H9 (cell line): ENCODE data around the gene SDC3. TPM values are rescaled to one million over a fixed set of nuclear protein-coding genes. Genes with fewer than 3 reads are reported as not detected.

Experiments used
- DNase-seq: peaks from one replicate; pipeline ENCODE4 v3.0.0-alpha.2; 2017
- H2AFZ ChIP-seq: one replicate; pipeline ENCODE4 v1.6.1; 2013; ENCODE audit warnings: mild to moderate bottlenecking, low read length, control low read depth, moderate library complexity
- H2AK5ac ChIP-seq: 2 replicates; pipeline ENCODE4 v1.6.1; 2013; ENCODE audit warnings: low read length, control low read depth, mixed read lengths; ENCODE audit not compliant: insufficient read length
- H2BK120ac ChIP-seq: one replicate; pipeline ENCODE4 v1.6.1; 2013; ENCODE audit warnings: low read depth, mild to moderate bottlenecking, low read length, control low read depth, inconsistent platforms; ENCODE audit not compliant: poor library complexity, severe bottlenecking
- H2BK12ac ChIP-seq: 2 replicates; pipeline ENCODE4 v1.6.1; 2013; ENCODE audit warnings: low read length, control low read depth, mixed read lengths, low read depth; ENCODE audit not compliant: insufficient read length
- H2BK15ac ChIP-seq: 2 replicates; pipeline ENCODE4 v1.6.1; 2013; ENCODE audit warnings: low read depth, low read length, control low read depth
- H2BK20ac ChIP-seq: one replicate; pipeline ENCODE4 v1.6.1; 2013; ENCODE audit warnings: low read depth, mild to moderate bottlenecking, low read length, control low read depth, inconsistent platforms; ENCODE audit not compliant: poor library complexity, severe bottlenecking
- H2BK5ac ChIP-seq: 2 replicates; pipeline ENCODE4 v1.6.1; 2013; ENCODE audit warnings: low read length, control low read depth, mixed read lengths; ENCODE audit not compliant: insufficient read length
- H3K14ac ChIP-seq: 2 replicates; pipeline ENCODE4 v1.6.1; 2013; ENCODE audit warnings: low read length, control low read depth; ENCODE audit not compliant: insufficient read depth
- H3K18ac ChIP-seq: 2 replicates; pipeline ENCODE4 v1.6.1; 2013; ENCODE audit warnings: low read depth, mild to moderate bottlenecking, mixed read lengths, low read length, control low read depth; ENCODE audit not compliant: insufficient read length
- H3K23ac ChIP-seq: 2 replicates; pipeline ENCODE4 v1.6.1; 2013; ENCODE audit warnings: low read length, control low read depth, mixed read lengths, low read depth; ENCODE audit not compliant: insufficient read length
- H3K23me2 ChIP-seq: 2 replicates; pipeline ENCODE4 v1.6.1; 2013; ENCODE audit warnings: low read depth, mild to moderate bottlenecking, mixed read lengths, low read length, control low read depth; ENCODE audit not compliant: insufficient read length, poor library complexity, severe bottlenecking
- H3K27ac ChIP-seq: 2 replicates; pipeline ENCODE4 v1.5.1; 2013; ENCODE audit warnings: low read length, control low read depth, mixed read lengths, low read depth; ENCODE audit not compliant: insufficient read length
- H3K27me3 ChIP-seq: 2 replicates; pipeline ENCODE4 v1.6.1; 2013; ENCODE audit warnings: low read length, control low read depth, inconsistent platforms; ENCODE audit not compliant: insufficient read depth
- H3K4ac ChIP-seq: 2 replicates; pipeline ENCODE4 v1.6.1; 2013; ENCODE audit warnings: low read depth, mild to moderate bottlenecking, control low read depth, inconsistent platforms, low read length, moderate library complexity
- H3K4me1 ChIP-seq: 2 replicates; pipeline ENCODE4 v1.6.1; 2013; ENCODE audit warnings: low read length, control low read depth, inconsistent platforms; ENCODE audit not compliant: insufficient read depth
- H3K4me2 ChIP-seq: 2 replicates; pipeline ENCODE4 v1.6.1; 2013; ENCODE audit warnings: low read length, control low read depth, mixed read lengths; ENCODE audit not compliant: insufficient read length, insufficient read depth
- H3K56ac ChIP-seq: 2 replicates; pipeline ENCODE4 v1.6.1; 2013; ENCODE audit warnings: low read depth, mild to moderate bottlenecking, mixed read lengths, low read length, control low read depth; ENCODE audit not compliant: insufficient read length
- H3K79me1 ChIP-seq: 2 replicates; pipeline ENCODE4 v1.6.1; 2013; ENCODE audit warnings: low read depth, mild to moderate bottlenecking, moderate library complexity, low read length, control low read depth, inconsistent platforms; ENCODE audit not compliant: insufficient read depth, poor library complexity, severe bottlenecking
- H3K79me2 ChIP-seq: 2 replicates; pipeline ENCODE4 v1.6.1; 2013; ENCODE audit warnings: low read length, control low read depth, inconsistent platforms; ENCODE audit not compliant: insufficient read depth
- H3K9ac ChIP-seq: 2 replicates; pipeline ENCODE4 v1.6.1; 2013; ENCODE audit warnings: low read length, control low read depth, mixed read lengths; ENCODE audit not compliant: insufficient read length; ENCODE audit errors: extremely low read depth
- H3K9me3 ChIP-seq: one replicate; pipeline ENCODE4 v1.6.1; 2013; ENCODE audit warnings: low read depth, low read length, inconsistent platforms; ENCODE audit not compliant: control insufficient read depth
- H3T11ph ChIP-seq: one replicate; pipeline ENCODE4 v1.6.1; 2013; ENCODE audit warnings: mild to moderate bottlenecking, low read length, control low read depth, inconsistent platforms
- H4K20me1 ChIP-seq: one replicate; pipeline ENCODE4 v1.6.1; 2013; ENCODE audit not compliant: control insufficient read depth, insufficient read length, insufficient read depth
- H4K5ac ChIP-seq: 2 replicates; pipeline ENCODE4 v1.6.1; 2013; ENCODE audit warnings: low read depth, mild to moderate bottlenecking, mixed read lengths, low read length, control low read depth; ENCODE audit not compliant: insufficient read length
- H4K8ac ChIP-seq: replicated peaks from 2 replicates; pipeline ENCODE4 v1.6.1; 2013; ENCODE audit warnings: low read length, control low read depth, mixed read lengths, low read depth; ENCODE audit not compliant: insufficient read length
- H4K91ac ChIP-seq: 2 replicates; pipeline ENCODE4 v1.6.1; 2013; ENCODE audit warnings: low read depth, mild to moderate bottlenecking, moderate library complexity, mixed read lengths, low read length, control low read depth; ENCODE audit not compliant: insufficient read length
- H3K27ac Mint-ChIP-seq, 3 experiments: 2 replicates in 2 of 3; 3 replicates in 1 of 3; pipeline ENCODE4 v1.8.0; 2020 to 2021; ENCODE audit warnings: mixed read lengths in 3 of 3, mild to moderate bottlenecking in 1 of 3, moderate library complexity in 1 of 3
- H3K27me3 Mint-ChIP-seq: 2 replicates; pipeline ENCODE4 v1.8.0; 2021; ENCODE audit warnings: low read depth, mild to moderate bottlenecking, moderate library complexity, mixed read lengths
- H3K36me3 Mint-ChIP-seq, 3 experiments: 2 replicates in 2 of 3; 3 replicates in 1 of 3; pipeline ENCODE4 v1.8.0; 2020 to 2021; ENCODE audit warnings: low read depth in 3 of 3, mixed read lengths in 3 of 3; ENCODE audit not compliant: insufficient read depth in 1 of 3
- H3K4me1 Mint-ChIP-seq, 2 experiments: 2 replicates each; pipeline ENCODE4 v1.8.0; 2020; ENCODE audit warnings: mixed read lengths in 2 of 2
- H3K4me3 Mint-ChIP-seq, 2 experiments: 2 replicates in 1 of 2; 3 replicates in 1 of 2; pipeline ENCODE4 v1.8.0; 2020 to 2021; ENCODE audit warnings: mild to moderate bottlenecking in 2 of 2, mixed read lengths in 2 of 2, moderate library complexity in 1 of 2
- H3K9me3 Mint-ChIP-seq, 2 experiments: 2 replicates in 1 of 2; 3 replicates in 1 of 2; pipeline ENCODE4 v1.8.0; 2020; ENCODE audit warnings: mild to moderate bottlenecking in 2 of 2, mixed read lengths in 2 of 2, moderate library complexity in 1 of 2
- CTCF ChIP-seq: fragments of 200-600 bp; sonication (generic); conservative IDR thresholded peaks from 3 replicates; pipeline ENCODE4 v1.8.0; 2021; ENCODE audit warnings: antibody characterized with exemption, mild to moderate bottlenecking
- WGBS: extraction: QIAGEN DNeasy Blood & Tissue Kit; methylation state at CpG from one replicate; pipeline ENCODE4 v1.1.7; 2013; ENCODE audit warnings: missing lambda C conversion rate, low lambda C conversion rate, mixed read lengths; ENCODE audit not compliant: insufficient read length; ENCODE audit errors: extremely low coverage; 5-methylcytosine and 5-hydroxymethylcytosine counted together
- total RNA-seq: library from RNA; stranded (reverse); gene quantifications from 2 replicates; pipeline ENCODE4 v1.2.1, GENCODE V29; 2021

The SDC3 gene
- total RNA-seq, 1 experiment from 2014 or later, result 25.9 TPM

- Mint-ChIP-seq H3K27ac (peak overlapping the region; percentile 73 to 90 (median 87); a peak in 4 of 7 replicates), H3K4me3 (no peak overlapping the region)
- H3K79me2 ChIP-seq, result no peaks in the 10 kb centered on the region
Observed at GRCh38 chr1:30885570-30886522, 22.7 kb downstream of the SDC3 start.

More at GRCh38 chr1:30885570-30886522, 22.7 kb downstream of the SDC3 start:
- H2BK20ac ChIP-seq, result no peak overlapping the region
- no peak for DNase-seq
- H3K4me1 ChIP-seq, result peaks cover 5% of the 10 kb centered on the region; the same call in 1 of the 2 replicates
- no peaks in the 10 kb centered on the region for H3K79me1 ChIP-seq
- H3K23me2 ChIP-seq, result no peaks in the 10 kb centered on the region
- no peak overlapping the region for H2BK15ac ChIP-seq
- no peak for TF ChIP-seq CTCF
- Mint-ChIP-seq H3K4me1 (peaks cover 35 to 38% of the 10 kb centered on the region in 2 experiments), H3K27me3 (no peaks in the 10 kb centered on the region), H3K9me3 (no peaks in the 10 kb centered on the region), H3K36me3 (no peaks in the 10 kb centered on the region)
- no peak overlapping the region for H3K4ac ChIP-seq
- no peaks in the 10 kb centered on the region for H4K20me1 ChIP-seq
- no CpG with 5 or more reads among the region's 17 CpGs for WGBS
- H3K27me3 ChIP-seq, result no peaks in the 10 kb centered on the region
- H3K9ac ChIP-seq, result no peak overlapping the region
- no peak overlapping the region for H3K23ac ChIP-seq
- no peak overlapping the region for H3K18ac ChIP-seq
- no peak overlapping the region for H3T11ph ChIP-seq
- no peak overlapping the region for H2BK120ac ChIP-seq
- H4K91ac ChIP-seq, result no peak overlapping the region
- no peak overlapping the region for H3K14ac ChIP-seq
- no peak overlapping the region for H3K4me2 ChIP-seq
- H3K56ac ChIP-seq, result no peak overlapping the region
- no peak overlapping the region for H2BK12ac ChIP-seq
- no peaks in the 10 kb centered on the region for H3K9me3 ChIP-seq
- H4K8ac ChIP-seq, result no peak overlapping the region
- no peak overlapping the region for H3K27ac ChIP-seq
- H2AK5ac ChIP-seq, result no peak overlapping the region
- H2AFZ ChIP-seq, result no peak overlapping the region
- H4K5ac ChIP-seq, result no peak overlapping the region
- H2BK5ac ChIP-seq, result no peak overlapping the region
